ENCODE results near the gene MCUB.
"Not testable (repeated sequence)": the region's sequence is repeated elsewhere in the genome, so short reads cannot be mapped to it uniquely, and the experiment has no call there.

DNA sequence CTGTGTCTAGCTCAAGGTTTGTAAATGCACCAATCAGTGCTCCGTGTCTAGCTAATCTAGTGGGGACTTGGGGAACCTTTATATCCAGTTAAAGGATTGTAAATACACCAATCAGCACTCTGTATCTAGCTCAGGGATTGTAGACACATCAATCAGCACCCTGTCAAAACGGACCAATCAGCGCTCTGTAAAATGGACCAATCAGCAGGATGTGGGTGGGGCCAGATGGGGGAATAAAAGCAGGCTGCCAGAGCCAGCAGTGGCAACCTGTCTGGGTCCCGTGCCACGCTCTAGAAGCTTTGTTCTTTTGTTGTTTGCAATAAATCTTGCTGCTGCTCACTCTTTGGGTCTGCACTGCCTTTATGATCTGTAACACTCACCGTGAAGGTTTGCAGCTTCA is 2.0 kb upstream of the MCUB start:
- TF ChIP-seq, protein P1, sequence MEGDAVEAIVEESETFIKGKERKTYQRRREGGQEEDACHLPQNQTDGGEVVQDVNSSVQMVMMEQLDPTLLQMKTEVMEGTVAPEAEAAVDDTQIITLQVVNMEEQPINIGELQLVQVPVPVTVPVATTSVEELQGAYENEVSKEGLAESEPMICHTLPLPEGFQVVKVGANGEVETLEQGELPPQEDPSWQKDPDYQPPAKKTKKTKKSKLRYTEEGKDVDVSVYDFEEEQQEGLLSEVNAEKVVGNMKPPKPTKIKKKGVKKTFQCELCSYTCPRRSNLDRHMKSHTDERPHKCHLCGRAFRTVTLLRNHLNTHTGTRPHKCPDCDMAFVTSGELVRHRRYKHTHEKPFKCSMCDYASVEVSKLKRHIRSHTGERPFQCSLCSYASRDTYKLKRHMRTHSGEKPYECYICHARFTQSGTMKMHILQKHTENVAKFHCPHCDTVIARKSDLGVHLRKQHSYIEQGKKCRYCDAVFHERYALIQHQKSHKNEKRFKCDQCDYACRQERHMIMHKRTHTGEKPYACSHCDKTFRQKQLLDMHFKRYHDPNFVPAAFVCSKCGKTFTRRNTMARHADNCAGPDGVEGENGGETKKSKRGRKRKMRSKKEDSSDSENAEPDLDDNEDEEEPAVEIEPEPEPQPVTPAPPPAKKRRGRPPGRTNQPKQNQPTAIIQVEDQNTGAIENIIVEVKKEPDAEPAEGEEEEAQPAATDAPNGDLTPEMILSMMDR (IDR thresholded peaks at IDR 0.05 in 2 of 3, conservative IDR thresholded peaks at IDR 0.05 in 1 of 3; ENCODE audit: borderline replicate concordance in 1 of 3, insufficient read depth in 1 of 3, low read depth in 2 of 3, low read length in 2 of 3): not testable (repeated sequence)
- not testable (repeated sequence) for TF ChIP-seq RAD21 (IDR thresholded peaks at IDR 0.05; ENCODE audit: low read depth); EZH2 (IDR thresholded peaks at IDR 0.05); POLR2A (IDR thresholded peaks at IDR 0.05; ENCODE audit: borderline replicate concordance, extremely low read depth, insufficient read depth, insufficient read length); SIN3A (IDR thresholded peaks at IDR 0.05; ENCODE audit: low read depth); EZH2phosphoT487 (IDR thresholded peaks at IDR 0.05; ENCODE audit: borderline replicate concordance); FOSL1 (IDR thresholded peaks at IDR 0.05; ENCODE audit: low read depth); YY1 (IDR thresholded peaks at IDR 0.05; ENCODE audit: extremely low read depth, insufficient replicate concordance, low read depth, low read length); JUND (IDR thresholded peaks at IDR 0.05)
- TF ChIP-seq, protein P2, sequence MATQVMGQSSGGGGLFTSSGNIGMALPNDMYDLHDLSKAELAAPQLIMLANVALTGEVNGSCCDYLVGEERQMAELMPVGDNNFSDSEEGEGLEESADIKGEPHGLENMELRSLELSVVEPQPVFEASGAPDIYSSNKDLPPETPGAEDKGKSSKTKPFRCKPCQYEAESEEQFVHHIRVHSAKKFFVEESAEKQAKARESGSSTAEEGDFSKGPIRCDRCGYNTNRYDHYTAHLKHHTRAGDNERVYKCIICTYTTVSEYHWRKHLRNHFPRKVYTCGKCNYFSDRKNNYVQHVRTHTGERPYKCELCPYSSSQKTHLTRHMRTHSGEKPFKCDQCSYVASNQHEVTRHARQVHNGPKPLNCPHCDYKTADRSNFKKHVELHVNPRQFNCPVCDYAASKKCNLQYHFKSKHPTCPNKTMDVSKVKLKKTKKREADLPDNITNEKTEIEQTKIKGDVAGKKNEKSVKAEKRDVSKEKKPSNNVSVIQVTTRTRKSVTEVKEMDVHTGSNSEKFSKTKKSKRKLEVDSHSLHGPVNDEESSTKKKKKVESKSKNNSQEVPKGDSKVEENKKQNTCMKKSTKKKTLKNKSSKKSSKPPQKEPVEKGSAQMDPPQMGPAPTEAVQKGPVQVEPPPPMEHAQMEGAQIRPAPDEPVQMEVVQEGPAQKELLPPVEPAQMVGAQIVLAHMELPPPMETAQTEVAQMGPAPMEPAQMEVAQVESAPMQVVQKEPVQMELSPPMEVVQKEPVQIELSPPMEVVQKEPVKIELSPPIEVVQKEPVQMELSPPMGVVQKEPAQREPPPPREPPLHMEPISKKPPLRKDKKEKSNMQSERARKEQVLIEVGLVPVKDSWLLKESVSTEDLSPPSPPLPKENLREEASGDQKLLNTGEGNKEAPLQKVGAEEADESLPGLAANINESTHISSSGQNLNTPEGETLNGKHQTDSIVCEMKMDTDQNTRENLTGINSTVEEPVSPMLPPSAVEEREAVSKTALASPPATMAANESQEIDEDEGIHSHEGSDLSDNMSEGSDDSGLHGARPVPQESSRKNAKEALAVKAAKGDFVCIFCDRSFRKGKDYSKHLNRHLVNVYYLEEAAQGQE (IDR thresholded peaks at IDR 0.05; ENCODE audit: low read depth): not testable (repeated sequence)
